HEK293 (cell line): Measurements from ENCODE around the gene TBC1D22A.

Source experiments
- CTCF ChIA-PET: fragments of 350-600 bp; formaldehyde crosslinking; extraction: SDS; loops from one replicate; lab custom pipeline; 2021; ENCODE audit warnings: antibody characterized with exemption; lab: Yijun Ruan, JAX
- POLR2A ChIA-PET: fragments of 300-600 bp; formaldehyde crosslinking; extraction: SDS; loops from one replicate; lab custom pipeline; 2020; ENCODE audit warnings: antibody characterized with exemption, inconsistent platforms; lab: Yijun Ruan, JAX
- H3K27ac ChIP-seq: fragments of 200-500 bp; sonication (Bioruptor generic); 2 replicates; pipeline ENCODE4 v1.5.1; 2014; ENCODE audit warnings: low read depth, low read length, control low read depth, inconsistent platforms; ENCODE audit errors: extremely low read depth
- H3K36me3 ChIP-seq, 2 experiments: fragments of 200-500 bp in 1 of 2; sonication (Bioruptor generic) in 1 of 2; 1 replicate in 1 of 2; 2 replicates in 1 of 2; pipeline ENCODE4 v1.5.1; 2014 to 2017; ENCODE audit warnings: inconsistent platforms in 2 of 2, low read length in 2 of 2; ENCODE audit not compliant: control insufficient read depth in 2 of 2, insufficient read depth in 1 of 2
- H3K4me1 ChIP-seq: fragments of 200-500 bp; sonication (Bioruptor generic); 2 replicates; pipeline ENCODE4 v1.5.1; 2014; ENCODE audit warnings: mild to moderate bottlenecking, low read length, inconsistent platforms; ENCODE audit not compliant: control insufficient read depth, insufficient read depth
- H3K4me3 ChIP-seq: 2 replicates; pipeline ENCODE4 v1.5.1; 2011; ENCODE audit warnings: low read depth, mild to moderate bottlenecking, control low read depth, low read length, moderate library complexity
- H3K9me3 ChIP-seq: fragments of 200-500 bp; sonication (Bioruptor generic); 2 replicates; pipeline ENCODE4 v1.5.1; 2014; ENCODE audit warnings: low read depth, low read length, inconsistent platforms; ENCODE audit not compliant: control insufficient read depth, insufficient read depth
- FEZF1 ChIP-seq: fragments of 450-650 bp; formaldehyde crosslinking; IDR thresholded peaks from 2 replicates; pipeline ENCODE4 v1.5.1; 2016; ENCODE audit warnings: missing biosample characterization, missing genetic modification characterization
- GLIS1 ChIP-seq: fragments of 450-650 bp; formaldehyde crosslinking; IDR thresholded peaks from 2 replicates; pipeline ENCODE4 v1.5.1; 2016; ENCODE audit warnings: missing biosample characterization, missing genetic modification characterization
- HOXD13 ChIP-seq: sonication (generic); formaldehyde crosslinking; IDR thresholded peaks from 2 replicates; pipeline ENCODE4 v1.8.0; 2022; ENCODE audit warnings: missing genetic modification reagents, borderline replicate concordance
- KLF7 ChIP-seq: fragments of 450-650 bp; formaldehyde crosslinking; IDR thresholded peaks from 2 replicates; pipeline ENCODE4 v1.5.1; 2016; ENCODE audit warnings: missing biosample characterization, missing genetic modification characterization, borderline replicate concordance
- OSR2 ChIP-seq: fragments of 450-650 bp; formaldehyde crosslinking; IDR thresholded peaks from 2 replicates; pipeline ENCODE4 v1.5.1; 2016; ENCODE audit warnings: missing biosample characterization, missing genetic modification characterization
- PRDM1 ChIP-seq: fragments of 450-650 bp; formaldehyde crosslinking; IDR thresholded peaks from 2 replicates; pipeline ENCODE4; 2016; ENCODE audit warnings: missing biosample characterization, missing genetic modification characterization
- WT1 ChIP-seq: fragments of 450-650 bp; formaldehyde crosslinking; IDR thresholded peaks from 2 replicates; pipeline ENCODE4 v1.5.1; 2016; ENCODE audit warnings: missing biosample characterization, missing genetic modification characterization
- ZBTB20 ChIP-seq: fragments of 450-650 bp; formaldehyde crosslinking; IDR thresholded peaks from 2 replicates; pipeline ENCODE4 v1.5.1; 2016; ENCODE audit warnings: missing biosample characterization, missing genetic modification characterization
- ZBTB8A ChIP-seq: fragments of 450-650 bp; formaldehyde crosslinking; IDR thresholded peaks from 2 replicates; pipeline ENCODE4 v1.5.1; 2016; ENCODE audit warnings: missing biosample characterization, missing genetic modification characterization
- ZFP41 ChIP-seq: fragments of 450-650 bp; formaldehyde crosslinking; IDR thresholded peaks from 2 replicates; pipeline ENCODE4 v1.5.1; 2016; ENCODE audit warnings: missing biosample characterization, missing genetic modification characterization, borderline replicate concordance
- ZNF10 ChIP-seq: fragments of 450-650 bp; formaldehyde crosslinking; IDR thresholded peaks from 2 replicates; pipeline ENCODE4 v1.5.1; 2017; ENCODE audit warnings: missing biosample characterization, missing genetic modification characterization
- ZNF114 ChIP-seq: fragments of 450-650 bp; formaldehyde crosslinking; IDR thresholded peaks from 2 replicates; pipeline ENCODE4 v1.5.0; 2017; ENCODE audit warnings: missing biosample characterization, missing genetic modification characterization
- ZNF140 ChIP-seq: fragments of 450-650 bp; formaldehyde crosslinking; IDR thresholded peaks from 2 replicates; pipeline ENCODE4 v1.5.1; 2016; ENCODE audit warnings: missing biosample characterization, missing genetic modification characterization
- ZNF155 ChIP-seq: fragments of 450-650 bp; formaldehyde crosslinking; IDR thresholded peaks from 2 replicates; pipeline ENCODE4 v1.5.1; 2016; ENCODE audit warnings: missing biosample characterization, missing genetic modification characterization
- ZNF16 ChIP-seq: fragments of 450-650 bp; formaldehyde crosslinking; IDR thresholded peaks from 2 replicates; pipeline ENCODE4 v1.5.1; 2016; ENCODE audit warnings: low read depth, missing biosample characterization, missing genetic modification characterization
- ZNF174 ChIP-seq: fragments of 450-650 bp; formaldehyde crosslinking; IDR thresholded peaks from 2 replicates; pipeline ENCODE4 v1.5.0; 2017; ENCODE audit warnings: missing biosample characterization, mild to moderate bottlenecking, missing genetic modification characterization
- ZNF175 ChIP-seq: fragments of 450-650 bp; formaldehyde crosslinking; IDR thresholded peaks from 2 replicates; pipeline ENCODE4 v1.5.1; 2016; ENCODE audit warnings: missing biosample characterization, missing genetic modification characterization
- ZNF2 ChIP-seq: fragments of 450-650 bp; formaldehyde crosslinking; IDR thresholded peaks from 2 replicates; pipeline ENCODE4 v1.5.1; 2016; ENCODE audit warnings: missing biosample characterization, missing genetic modification characterization
- ZNF223 ChIP-seq: fragments of 450-650 bp; formaldehyde crosslinking; IDR thresholded peaks from 2 replicates; pipeline ENCODE4 v1.5.1; 2016; ENCODE audit warnings: missing biosample characterization, missing genetic modification characterization
- ZNF248 ChIP-seq: fragments of 450-650 bp; formaldehyde crosslinking; IDR thresholded peaks from 2 replicates; pipeline ENCODE4 v1.5.1; 2017; ENCODE audit warnings: missing biosample characterization, missing genetic modification characterization
- ZNF302 ChIP-seq: fragments of 450-650 bp; formaldehyde crosslinking; IDR thresholded peaks from 2 replicates; pipeline ENCODE4 v1.5.1; 2016; ENCODE audit warnings: missing biosample characterization, missing genetic modification characterization, low read depth
- ZNF37A ChIP-seq: fragments of 450-650 bp; IDR thresholded peaks from 2 replicates; pipeline ENCODE4 v1.5.1; 2018; ENCODE audit warnings: missing biosample characterization, missing genetic modification characterization
- ZNF518A ChIP-seq: fragments of 450-650 bp; formaldehyde crosslinking; conservative IDR thresholded peaks from 2 replicates; pipeline ENCODE4 v1.5.1; 2016; ENCODE audit warnings: low read depth, missing biosample characterization, missing genetic modification characterization
- ZNF530 ChIP-seq: fragments of 450-650 bp; formaldehyde crosslinking; IDR thresholded peaks from 2 replicates; pipeline ENCODE4 v1.5.1; 2016; ENCODE audit warnings: low read depth, missing biosample characterization, missing genetic modification characterization
- ZNF560 ChIP-seq: fragments of 450-650 bp; formaldehyde crosslinking; IDR thresholded peaks from 2 replicates; pipeline ENCODE4 v1.5.1; 2017; ENCODE audit warnings: missing biosample characterization, missing genetic modification characterization, borderline replicate concordance
- ZNF623 ChIP-seq: fragments of 450-650 bp; formaldehyde crosslinking; IDR thresholded peaks from 2 replicates; pipeline ENCODE4 v1.5.1; 2016; ENCODE audit warnings: missing biosample characterization, missing genetic modification characterization
- ZNF701 ChIP-seq: fragments of 450-650 bp; formaldehyde crosslinking; IDR thresholded peaks from 2 replicates; pipeline ENCODE4 v1.5.1; 2016; ENCODE audit warnings: missing biosample characterization, missing genetic modification characterization
- ZNF830 ChIP-seq: fragments of 450-650 bp; IDR thresholded peaks from 2 replicates; pipeline ENCODE4 v1.5.0; 2018; ENCODE audit warnings: missing biosample characterization, missing genetic modification characterization, low read depth, mild to moderate bottlenecking, moderate library complexity
- ZXDB ChIP-seq: fragments of 450-650 bp; formaldehyde crosslinking; IDR thresholded peaks from 2 replicates; pipeline ENCODE4 v1.5.1; 2016; ENCODE audit warnings: missing biosample characterization, missing genetic modification characterization

TBC1D22A gene

GRCh38 chr22:46907241-46908215, 145.1 kb downstream of the TBC1D22A start:
- Histone ChIP-seq H3K4me3 (no peak overlapping the region), H3K27ac (no peak overlapping the region), H3K9me3 (no peaks in the 10 kb centered on the region), H3K4me1 (no peaks in the 10 kb centered on the region), H3K36me3 (no peaks in the 10 kb centered on the region; a peak in 1 of 3 replicates)
- ChIA-PET POLR2A (no interaction called here), CTCF (interaction anchor here (0.6 to 1.0 kb wide), 2 partner anchors 109 to 949 kb away, joined by 3 read pairs; no protein-coding TSS in a partner anchor)
- TF ChIP-seq OSR2 (no peak), ZFP41 (no peak), ZNF623 (peak; percentile 59)

- Histone ChIP-seq H3K36me3 (peaks cover 0 to under 1% of the 10 kb centered on the region in 2 experiments; a peak in 2 of 3 replicates), H3K4me1 (no peaks in the 10 kb centered on the region), H3K9me3 (no peaks in the 10 kb centered on the region), H3K27ac (no peak overlapping the region), H3K4me3 (no peak overlapping the region)
- no peak for TF ChIP-seq ZNF16 (tag by site-specific recombination)
- no peak for TF ChIP-seq ZNF10
- TF ChIP-seq ZNF530, result no peak
- no peak for TF ChIP-seq ZNF175 (tag by site-specific recombination)
- TF ChIP-seq ZNF518A (tag by site-specific recombination), result no peak
- TF ChIP-seq ZNF114, result no peak
- no peak for TF ChIP-seq FEZF1
- no peak for TF ChIP-seq ZNF223 (tag by site-specific recombination)
- no peak for TF ChIP-seq WT1 (tag by site-specific recombination)
- no peak for TF ChIP-seq PRDM1
- no peak for TF ChIP-seq ZNF560 (tag by site-specific recombination)
- TF ChIP-seq KLF7 (tag by site-specific recombination), result no peak
- TF ChIP-seq ZNF701, result no peak
- ChIA-PET CTCF (interaction anchor here (1.0 kb wide), 1 partner anchor 110 kb away, joined by 3 read pairs; no protein-coding TSS in a partner anchor), POLR2A (no interaction called here)
Measured at GRCh38 chr22:46908641-46909107, 146.2 kb downstream of the TBC1D22A start.

GRCh38 chr22:46909237-46910030, 147.0 kb downstream of the TBC1D22A start:
- Histone ChIP-seq H3K27ac (no peak overlapping the region), H3K4me3 (no peak overlapping the region), H3K9me3 (no peaks in the 10 kb centered on the region), H3K4me1 (no peaks in the 10 kb centered on the region), H3K36me3 (peaks cover 4 to 5% of the 10 kb centered on the region in 2 experiments; a peak in 2 of 3 replicates)
- ChIA-PET CTCF (no interaction called here), POLR2A (no interaction called here)
- TF ChIP-seq ZNF2, result no peak
- TF ChIP-seq HOXD13 (CRISPR knock-in tag), result no peak
- no peak for TF ChIP-seq ZNF140
- no peak for TF ChIP-seq ZBTB20 (tag by site-specific recombination)
- no peak for TF ChIP-seq ZBTB8A (tag by site-specific recombination)
- TF ChIP-seq ZNF302 (tag by site-specific recombination), result no peak
- no peak for TF ChIP-seq ZXDB
- no peak for TF ChIP-seq ZNF830
- no peak for TF ChIP-seq ZNF155 (tag by site-specific recombination)
- no peak for TF ChIP-seq ZNF37A (tag by site-specific recombination)
- TF ChIP-seq ZNF174, result no peak
- no peak for TF ChIP-seq ZNF248 (tag by site-specific recombination)
- no peak for TF ChIP-seq GLIS1
